ENCODE data around the gene DPP3.

The DPP3 gene

GRCh38 chr11:66494935-66495334 lies 14.7 kb downstream of the DPP3 start:
- DNase-seq (ENCODE audit: insufficient read length, low spot score) (no peak), FAIRE-seq (no peak)
- no peak for TF ChIP-seq POU2F2 (IDR thresholded peaks at IDR 0.05; ENCODE audit: low read depth, low read length)
- TF ChIP-seq PAX5 (IDR thresholded peaks at IDR 0.05; ENCODE audit: insufficient read depth, low read length, severe bottlenecking) = no peak
- TF ChIP-seq POLR2A (IDR thresholded peaks at IDR 0.05; ENCODE audit: low read depth, low read length) = no peak
- no peak for TF ChIP-seq TAF1 (IDR thresholded peaks at IDR 0.05; ENCODE audit: low read depth, low read length)
- no peak for TF ChIP-seq SPI1 (IDR thresholded peaks at IDR 0.05; ENCODE audit: low read depth, low read length)
- TF ChIP-seq POLR2AphosphoS5 (IDR thresholded peaks at IDR 0.05; ENCODE audit: low read depth, low read length) = no peak

GRCh38 chr11:66495401-66495854 lies 15.2 kb downstream of the DPP3 start:
- DNase-seq (ENCODE audit: insufficient read length, low spot score) = no peak

GRCh38 chr11:66497206-66497605 lies 17.0 kb downstream of the DPP3 start:
- DNase-seq (ENCODE audit: insufficient read length, low spot score) (no peak), FAIRE-seq (no peak)
- no peak for TF ChIP-seq POU2F2 (IDR thresholded peaks at IDR 0.05; ENCODE audit: low read depth, low read length)
- TF ChIP-seq POLR2A (IDR thresholded peaks at IDR 0.05; ENCODE audit: low read depth, low read length) = no peak
- TF ChIP-seq POLR2AphosphoS5 (IDR thresholded peaks at IDR 0.05; ENCODE audit: low read depth, low read length) = no peak
- TF ChIP-seq TAF1 (IDR thresholded peaks at IDR 0.05; ENCODE audit: low read depth, low read length) = no peak
- TF ChIP-seq SPI1 (IDR thresholded peaks at IDR 0.05; ENCODE audit: low read depth, low read length) = no peak
- TF ChIP-seq PAX5 (IDR thresholded peaks at IDR 0.05; ENCODE audit: insufficient read depth, low read length, severe bottlenecking) = no peak

More at GRCh38 chr11:66495401-66495854, 15.2 kb downstream of the DPP3 start:
- no peak for TF ChIP-seq POLR2A (IDR thresholded peaks at IDR 0.05; ENCODE audit: low read depth, low read length)
- no peak for TF ChIP-seq SPI1 (IDR thresholded peaks at IDR 0.05; ENCODE audit: low read depth, low read length)
- TF ChIP-seq POU2F2 (IDR thresholded peaks at IDR 0.05; ENCODE audit: low read depth, low read length) = no peak
- TF ChIP-seq POLR2AphosphoS5 (IDR thresholded peaks at IDR 0.05; ENCODE audit: low read depth, low read length) = no peak
- no peak for TF ChIP-seq PAX5 (IDR thresholded peaks at IDR 0.05; ENCODE audit: insufficient read depth, low read length, severe bottlenecking)
- TF ChIP-seq TAF1 (IDR thresholded peaks at IDR 0.05; ENCODE audit: low read depth, low read length) = no peak
- no peak for FAIRE-seq

GRCh38 chr11:66498506-66498905 lies 18.3 kb downstream of the DPP3 start:
- no peak for FAIRE-seq
- DNase-seq (ENCODE audit: insufficient read length, low spot score) = no peak
- TF ChIP-seq POLR2AphosphoS5 (IDR thresholded peaks at IDR 0.05; ENCODE audit: low read depth, low read length) (no peak), SPI1 (IDR thresholded peaks at IDR 0.05; ENCODE audit: low read depth, low read length) (no peak), TAF1 (IDR thresholded peaks at IDR 0.05; ENCODE audit: low read depth, low read length) (no peak), POU2F2 (IDR thresholded peaks at IDR 0.05; ENCODE audit: low read depth, low read length) (no peak), PAX5 (IDR thresholded peaks at IDR 0.05; ENCODE audit: insufficient read depth, low read length, severe bottlenecking) (no peak), POLR2A (IDR thresholded peaks at IDR 0.05; ENCODE audit: low read depth, low read length) (no peak)

- TF ChIP-seq POU2F2 (IDR thresholded peaks at IDR 0.05; ENCODE audit: low read depth, low read length) = no peak
- no peak for TF ChIP-seq POLR2A (IDR thresholded peaks at IDR 0.05; ENCODE audit: low read depth, low read length)
- no peak for TF ChIP-seq POLR2AphosphoS5 (IDR thresholded peaks at IDR 0.05; ENCODE audit: low read depth, low read length)
- no peak for TF ChIP-seq TAF1 (IDR thresholded peaks at IDR 0.05; ENCODE audit: low read depth, low read length)
- no peak for TF ChIP-seq SPI1 (IDR thresholded peaks at IDR 0.05; ENCODE audit: low read depth, low read length)
- DNase-seq (ENCODE audit: insufficient read length, low spot score) (no peak), FAIRE-seq (no peak)
Measured at GRCh38 chr11:66505276-66505816, 25.1 kb downstream of the DPP3 start.

GRCh38 chr11:66509131-66509561 lies 28.9 kb downstream of the DPP3 start:
- no peak for TF ChIP-seq PAX5 (IDR thresholded peaks at IDR 0.05; ENCODE audit: insufficient read depth, low read length, severe bottlenecking)
- no peak for TF ChIP-seq POLR2A (IDR thresholded peaks at IDR 0.05; ENCODE audit: low read depth, low read length)
- no peak for TF ChIP-seq POLR2AphosphoS5 (IDR thresholded peaks at IDR 0.05; ENCODE audit: low read depth, low read length)
- no peak for TF ChIP-seq TAF1 (IDR thresholded peaks at IDR 0.05; ENCODE audit: low read depth, low read length)
- no peak for TF ChIP-seq SPI1 (IDR thresholded peaks at IDR 0.05; ENCODE audit: low read depth, low read length)
- no peak for TF ChIP-seq POU2F2 (IDR thresholded peaks at IDR 0.05; ENCODE audit: low read depth, low read length)
- no peak for FAIRE-seq
- DNase-seq (ENCODE audit: insufficient read length, low spot score) = no peak

GRCh38 chr11:66510271-66510989 lies 30.2 kb downstream of the DPP3 start, which contains the start of gene BBS1:
Gene BBS1 (plus strand): TSS chr11:66510635. CDS start chr11:66510660, 25 bp downstream.
- TF ChIP-seq SPI1 (IDR thresholded peaks at IDR 0.05; ENCODE audit: low read depth, low read length) = no peak
- peak; percentile 82 for TF ChIP-seq POLR2A (IDR thresholded peaks at IDR 0.05; ENCODE audit: low read depth, low read length)
- TF ChIP-seq POU2F2 (IDR thresholded peaks at IDR 0.05; ENCODE audit: low read depth, low read length) = peak; percentile 93
- TF ChIP-seq POLR2AphosphoS5 (IDR thresholded peaks at IDR 0.05; ENCODE audit: low read depth, low read length) = peak; percentile 89
- TF ChIP-seq PAX5 (IDR thresholded peaks at IDR 0.05; ENCODE audit: insufficient read depth, low read length, severe bottlenecking) = no peak
- peak; percentile 94 for TF ChIP-seq TAF1 (IDR thresholded peaks at IDR 0.05; ENCODE audit: low read depth, low read length)
- FAIRE-seq (peak; percentile 92), DNase-seq (ENCODE audit: insufficient read length, low spot score) (peak; percentile 90)

GRCh38 chr11:66510990-66511339 lies 30.7 kb downstream of the DPP3 start:
- TF ChIP-seq POLR2A (IDR thresholded peaks at IDR 0.05; ENCODE audit: low read depth, low read length) = no peak
- TF ChIP-seq SPI1 (IDR thresholded peaks at IDR 0.05; ENCODE audit: low read depth, low read length) = no peak
- no peak for TF ChIP-seq TAF1 (IDR thresholded peaks at IDR 0.05; ENCODE audit: low read depth, low read length)
- TF ChIP-seq PAX5 (IDR thresholded peaks at IDR 0.05; ENCODE audit: insufficient read depth, low read length, severe bottlenecking) = no peak
- no peak for TF ChIP-seq POU2F2 (IDR thresholded peaks at IDR 0.05; ENCODE audit: low read depth, low read length)
- TF ChIP-seq POLR2AphosphoS5 (IDR thresholded peaks at IDR 0.05; ENCODE audit: low read depth, low read length) = no peak
- no peak for FAIRE-seq
- DNase-seq (ENCODE audit: insufficient read length, low spot score) = no peak

GRCh38 chr11:66523611-66524010 lies 43.4 kb downstream of the DPP3 start:
- DNase-seq (ENCODE audit: insufficient read length, low spot score) (no peak), FAIRE-seq (no peak)
- no peak for TF ChIP-seq POLR2A (IDR thresholded peaks at IDR 0.05; ENCODE audit: low read depth, low read length)
- no peak for TF ChIP-seq POLR2AphosphoS5 (IDR thresholded peaks at IDR 0.05; ENCODE audit: low read depth, low read length)
- TF ChIP-seq POU2F2 (IDR thresholded peaks at IDR 0.05; ENCODE audit: low read depth, low read length) = no peak
- TF ChIP-seq PAX5 (IDR thresholded peaks at IDR 0.05; ENCODE audit: insufficient read depth, low read length, severe bottlenecking) = no peak
- no peak for TF ChIP-seq TAF1 (IDR thresholded peaks at IDR 0.05; ENCODE audit: low read depth, low read length)
- no peak for TF ChIP-seq SPI1 (IDR thresholded peaks at IDR 0.05; ENCODE audit: low read depth, low read length)

Data from GM12891 (cell line).